Pancreas (tissue), 10 donors: Measurements from ENCODE around the gene OBP2B. TPM values are rescaled to one million over a fixed set of nuclear protein-coding genes. Genes with fewer than 3 reads are reported as not detected.
"Not testable (repeated sequence)": the region's sequence is repeated elsewhere in the genome, so short reads cannot be mapped to it uniquely, and the experiment has no call there.

Experiments
- ATAC-seq, 4 donors: fragments of 200-7000 bp; cut with Tn5 transposase; one replicate each; pipeline versions ENCODE4 v1.8.0 to v1.9.1; 2020; ENCODE audit warnings: mild to moderate bottlenecking in 4 of 4, moderate library complexity in 4 of 4
- DNase-seq, 6 donors: peaks; one replicate each; pipeline ENCODE4 v3.0.0-alpha.2; 2020
- FAIRE-seq: peaks from 2 replicates; lab custom pipeline; 2012; peaks lifted over from hg19 to GRCh38; lab: Jason Lieb, UNC
- H3K27ac ChIP-seq, 4 donors: fragments of 200-600 bp; sonication (generic); 1 replicate in 3 of 4; 2 replicates in 1 of 4; pipeline versions ENCODE4 v1.5.0 to v1.8.0; 2020
- H3K27me3 ChIP-seq, 4 donors: fragments of 200-600 bp; one replicate each; pipeline ENCODE4 v1.8.0; 2021
- H3K36me3 ChIP-seq, 3 donors: fragments of 200-600 bp; sonication (generic) in 1 of 3; one replicate each; pipeline versions ENCODE4 v1.5.0 to v1.8.0; 2020 to 2021
- H3K4me1 ChIP-seq, 3 donors: fragments of 200-600 bp; one replicate each; pipeline ENCODE4 v1.8.0; 2021
- H3K4me3 ChIP-seq, 4 donors: fragments of 200-600 bp; sonication (generic) in 2 of 4; one replicate each; pipeline versions ENCODE4 v1.5.0 to v1.8.0; 2020 to 2021
- H3K9me3 ChIP-seq, 4 donors: fragments of 200-600 bp; one replicate each; pipeline ENCODE4 v1.8.0; 2021
- WGBS, 2 donors: extraction: QIAGEN DNeasy Blood & Tissue Kit; methylation state at CpG; one replicate each; pipeline ENCODE4 v1.1.7; 2013; 5-methylcytosine and 5-hydroxymethylcytosine counted together
- intact Hi-C, 3 donors: fragments of 100-400 bp; cut with DNase I; formaldehyde crosslinking; loops; one replicate each; pipeline versions ENCODE4 v1.11.1 to v1.14.2; 2022
- polyA plus RNA-seq, 2 donors: library from polyadenylated mRNA; stranded (reverse); fragments of 200-250 nt; gene quantifications; one replicate each; pipeline ENCODE4 v1.2.3, GENCODE V29; 2013
- total RNA-seq, 6 donors: library from RNA; stranded (reverse); fragmentation: NEBNext Ultra II Directional in 4 of 6; extraction: Animal tissue kit (Norgen Biotek cat#: 25700) in 4 of 6; gene quantifications; one replicate each; pipeline versions ENCODE4 v1.2.1 to v1.2.4, GENCODE V29; 2021 to 2023
- TF ChIP-seq, protein P1 (sequence below), 4 donors: fragments of 200-600 bp; sonication (generic) in 3 of 4; IDR thresholded peaks; one replicate each; pipeline versions ENCODE4 v1.5.0 to v1.8.0; 2021; ENCODE audit warnings: antibody characterized with exemption in 4 of 4
- donor health status: healthy with polysubstance abuse.
- donor health status: DM: no; HTN: no; CAD: no; lungs with moderate emphysema.
- donor health status: DM: no; HTN: no; CAD: no.
- donor health status: control.
- donor health status: control.
- donor health status: Bipolar disorder and iron deficiency.
- donor health status: DM: yes; HTN: yes; CAD: no.
- donor health status: DM: no; HTN: no; CAD: no.
- donor health status: DM: no; HTN: no; CAD: no.
- donor health status: DM: yes; HTN: yes; CAD: no.

Gene OBP2B
- total and polyA plus RNA-seq, 8 donors: not detected

DNA sequence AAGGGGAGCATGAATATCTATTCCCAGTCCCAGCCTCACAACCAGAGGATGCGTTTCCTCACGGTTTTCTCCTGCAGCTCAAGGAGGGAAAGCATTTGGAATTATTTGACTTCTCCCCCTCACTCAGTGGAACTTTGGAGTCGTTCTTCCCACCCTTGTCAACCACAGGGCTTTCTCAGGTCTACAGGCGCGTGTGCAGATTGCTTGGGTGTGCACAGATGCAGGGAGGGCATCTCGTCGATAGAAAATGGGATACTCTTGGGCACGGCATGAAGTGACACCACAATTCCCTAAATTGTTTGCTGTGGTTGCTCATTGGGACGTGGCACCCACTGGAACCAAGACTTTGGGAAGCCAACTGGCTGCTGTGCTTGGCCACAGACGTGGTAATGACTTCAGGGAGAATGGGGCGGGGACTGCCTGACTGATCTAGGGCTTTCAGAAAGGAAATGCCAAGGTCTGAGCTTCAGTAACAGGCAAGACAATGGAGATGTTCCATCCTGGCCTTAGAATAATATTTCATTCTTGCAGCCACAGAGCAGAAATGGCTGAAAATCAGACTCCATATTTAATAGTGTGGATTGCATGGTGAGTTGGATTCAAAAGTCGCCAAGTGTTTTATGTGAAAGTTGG lies 12.2 kb upstream of the OBP2B start:
- Histone ChIP-seq H3K36me3 (no peaks in the 10 kb centered on the region), H3K27ac (no peak overlapping the region), H3K4me3 (no peak overlapping the region), H3K27me3 (no peaks in the 10 kb centered on the region), H3K9me3 (no peaks in the 10 kb centered on the region), H3K4me1 (no peaks in the 10 kb centered on the region)
- intact Hi-C loops: no loop called here
- WGBS, 2 donors: 64 to 70% methylated on average over 12 of the region's 12 CpGs
- ATAC-seq: no peak
- TF ChIP-seq, protein P1, sequence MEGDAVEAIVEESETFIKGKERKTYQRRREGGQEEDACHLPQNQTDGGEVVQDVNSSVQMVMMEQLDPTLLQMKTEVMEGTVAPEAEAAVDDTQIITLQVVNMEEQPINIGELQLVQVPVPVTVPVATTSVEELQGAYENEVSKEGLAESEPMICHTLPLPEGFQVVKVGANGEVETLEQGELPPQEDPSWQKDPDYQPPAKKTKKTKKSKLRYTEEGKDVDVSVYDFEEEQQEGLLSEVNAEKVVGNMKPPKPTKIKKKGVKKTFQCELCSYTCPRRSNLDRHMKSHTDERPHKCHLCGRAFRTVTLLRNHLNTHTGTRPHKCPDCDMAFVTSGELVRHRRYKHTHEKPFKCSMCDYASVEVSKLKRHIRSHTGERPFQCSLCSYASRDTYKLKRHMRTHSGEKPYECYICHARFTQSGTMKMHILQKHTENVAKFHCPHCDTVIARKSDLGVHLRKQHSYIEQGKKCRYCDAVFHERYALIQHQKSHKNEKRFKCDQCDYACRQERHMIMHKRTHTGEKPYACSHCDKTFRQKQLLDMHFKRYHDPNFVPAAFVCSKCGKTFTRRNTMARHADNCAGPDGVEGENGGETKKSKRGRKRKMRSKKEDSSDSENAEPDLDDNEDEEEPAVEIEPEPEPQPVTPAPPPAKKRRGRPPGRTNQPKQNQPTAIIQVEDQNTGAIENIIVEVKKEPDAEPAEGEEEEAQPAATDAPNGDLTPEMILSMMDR (IDR thresholded peaks at IDR 0.05): no peak
- no peak for FAIRE-seq
- no peak for DNase-seq

DNA sequence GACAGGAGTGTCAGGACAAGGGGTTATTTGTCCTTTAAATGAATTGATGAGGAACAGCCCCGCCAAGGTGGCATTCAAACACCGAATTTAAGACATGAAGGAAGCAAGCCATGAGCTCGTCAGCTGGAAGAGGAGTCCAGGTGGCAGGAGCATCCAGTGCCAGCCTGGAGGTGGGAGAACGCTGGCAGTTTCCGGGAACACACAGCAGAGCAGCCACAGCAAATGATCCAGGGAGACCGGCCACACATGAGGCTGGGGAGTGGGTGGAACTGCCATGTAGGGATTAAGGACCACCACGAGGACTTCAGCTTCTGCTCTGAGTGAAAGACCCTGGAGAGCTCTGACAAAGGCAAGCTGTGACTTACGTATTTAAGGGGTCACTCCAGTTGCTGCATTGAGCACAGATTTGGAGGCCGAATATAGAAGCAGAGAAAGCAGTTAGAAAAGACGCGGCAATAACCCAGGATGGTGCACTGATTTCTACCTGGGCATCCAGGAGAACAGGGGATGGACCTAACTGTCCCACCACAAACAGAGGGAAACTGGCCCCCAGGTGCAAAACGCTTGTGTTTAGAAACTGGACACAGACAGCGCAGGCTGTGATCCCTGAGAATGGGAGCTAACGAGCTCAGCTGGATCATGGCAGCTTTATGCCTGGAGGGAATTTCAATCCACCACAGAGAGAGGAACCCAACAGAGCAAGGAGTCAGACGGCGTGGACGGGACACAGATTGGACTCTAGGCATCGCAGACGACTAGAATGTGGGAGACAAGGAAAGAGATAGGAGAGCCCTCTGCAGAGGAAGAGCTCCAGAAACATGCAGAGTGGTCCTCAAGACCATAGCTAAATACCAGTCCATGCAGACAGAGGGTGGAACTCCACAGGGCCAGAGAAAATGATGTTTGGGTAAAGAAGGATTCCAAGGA lies 9.3 kb upstream of the OBP2B start:
- FAIRE-seq, intact Hi-C loops, H3K27ac ChIP-seq, DNase-seq, H3K4me1 ChIP-seq, H3K27me3 ChIP-seq, H3K36me3 ChIP-seq, H3K4me3 ChIP-seq, H3K9me3 ChIP-seq, ATAC-seq: not testable (repeated sequence)
- 52 to 68% methylated on average over 19 of the region's 19 CpGs for WGBS, 2 donors

DNA sequence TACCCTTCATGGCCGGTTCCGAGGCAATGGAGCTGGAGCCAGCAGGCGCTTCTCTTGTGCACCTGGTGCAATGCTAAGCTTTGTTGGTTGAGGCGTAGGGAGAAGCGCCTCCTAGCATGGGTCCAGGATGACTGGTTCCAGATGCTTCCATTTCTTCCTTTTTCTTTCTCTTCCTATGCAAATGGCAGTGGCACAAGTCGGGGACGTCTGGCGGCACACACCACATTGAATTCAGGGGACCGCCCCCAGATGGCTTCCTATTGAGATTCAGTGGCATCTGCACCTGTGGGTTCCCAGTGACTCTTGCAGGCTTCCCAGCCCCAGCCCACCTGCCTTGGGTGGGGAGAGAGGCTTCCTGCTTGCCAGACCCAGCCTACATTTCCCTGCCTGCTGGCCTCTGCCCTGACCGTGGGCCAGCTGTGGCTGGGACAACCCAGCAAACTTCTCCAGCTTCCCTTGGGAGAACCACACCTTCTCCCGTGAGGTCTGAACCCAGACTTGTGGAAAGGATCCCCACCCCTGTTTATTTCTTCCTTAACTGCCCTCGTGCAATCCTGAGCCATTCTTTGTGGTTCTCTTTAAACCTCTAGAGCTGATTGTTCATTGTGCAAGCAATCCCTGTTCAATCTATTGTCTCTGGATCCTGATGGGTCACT lies 8.4 kb upstream of the OBP2B start:
- H3K27me3 ChIP-seq, ATAC-seq, intact Hi-C loops, FAIRE-seq, H3K27ac ChIP-seq, H3K36me3 ChIP-seq, H3K9me3 ChIP-seq, H3K4me3 ChIP-seq, H3K4me1 ChIP-seq: not testable (repeated sequence)
- 53 to 55% methylated on average over 11 to 12 of the region's 12 CpGs for WGBS, 2 donors
- peak in 1 of 6 donors; percentile 23 for DNase-seq

DNA sequence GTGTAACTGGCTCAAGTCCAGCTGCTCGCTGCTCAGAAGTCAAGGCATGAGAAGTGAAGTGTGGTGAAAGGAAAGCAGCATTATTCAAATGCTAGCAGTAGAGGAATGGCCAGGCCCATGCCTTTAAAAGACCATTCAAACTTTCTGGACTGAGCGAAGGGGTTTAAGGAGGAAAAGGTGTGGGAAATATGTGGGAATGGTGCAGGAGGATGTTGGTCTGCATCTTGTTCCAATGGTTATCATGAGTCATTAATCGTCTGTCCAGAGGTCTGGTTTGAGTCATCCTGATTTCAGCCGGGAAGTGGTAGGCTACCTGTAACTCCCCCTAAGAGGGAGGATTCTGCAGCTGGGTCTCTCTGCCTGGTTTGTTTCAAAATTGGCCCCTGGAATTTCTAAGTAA lies 5.2 kb upstream of the OBP2B start:
- ATAC-seq: not testable (repeated sequence)

DNA sequence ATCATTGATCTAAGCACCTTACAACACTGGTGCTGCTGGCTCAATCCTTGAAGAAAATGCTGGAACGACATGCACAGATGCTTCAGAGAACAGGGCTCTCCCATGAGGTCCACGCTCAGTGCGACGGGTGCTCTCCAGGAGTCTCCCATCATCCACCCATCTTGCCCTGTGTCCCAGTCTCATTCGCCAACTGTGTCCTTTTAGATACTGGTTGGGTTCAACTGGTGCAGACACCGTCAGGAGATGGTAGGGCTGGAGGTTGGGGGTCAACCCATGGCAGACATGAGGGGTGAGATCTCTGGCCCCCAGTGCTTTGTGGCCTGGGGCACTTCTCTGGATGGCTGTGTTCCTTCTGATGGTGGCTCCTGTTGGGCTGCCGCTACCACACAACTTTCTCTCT lies 1.6 kb upstream of the OBP2B start:
- no peak overlapping the region for H3K27ac ChIP-seq

More for the DNA sequence above, 5.2 kb upstream of the OBP2B start:
- WGBS, 2 donors: 26 to 37% methylated on average over 4 of the region's 4 CpGs
- H3K27ac ChIP-seq, H3K9me3 ChIP-seq, H3K4me1 ChIP-seq, FAIRE-seq, H3K27me3 ChIP-seq, H3K4me3 ChIP-seq, DNase-seq, H3K36me3 ChIP-seq, intact Hi-C loops: not testable (repeated sequence)

DNA sequence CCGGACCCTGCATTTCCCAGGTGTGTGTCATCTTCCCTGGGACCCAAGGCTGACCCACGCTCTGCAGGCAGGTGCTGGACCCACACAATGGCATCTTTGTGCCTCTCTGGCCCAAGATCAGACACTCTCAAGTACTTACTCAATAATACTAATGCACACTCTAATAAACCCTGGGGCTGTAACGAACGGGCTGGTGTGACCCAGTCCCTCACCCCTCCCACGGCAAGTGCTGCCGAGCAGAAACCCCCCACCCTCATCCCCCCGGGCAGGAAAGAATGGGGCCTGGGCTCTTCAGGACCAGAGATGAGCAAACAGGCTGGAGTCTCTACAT lies 1.1 kb upstream of the OBP2B start:
- Histone ChIP-seq H3K36me3 (no peaks in the 10 kb centered on the region), H3K9me3 (no peaks in the 10 kb centered on the region), H3K27ac (no peak overlapping the region), H3K4me3 (no peak overlapping the region), H3K27me3 (no peaks in the 10 kb centered on the region), H3K4me1 (no peaks in the 10 kb centered on the region)
- no peak for FAIRE-seq
- WGBS, 2 donors: 16 to 17% methylated on average over 7 of the region's 7 CpGs
- peak in 1 of 6 donors; percentile 23 for DNase-seq
- intact Hi-C loops: no loop called here
- ATAC-seq: peak in 2 of 4 donors; percentile 66 to 82
- TF ChIP-seq, protein P1 (IDR thresholded peaks at IDR 0.05): no peak

More for the DNA sequence above, 1.6 kb upstream of the OBP2B start:
- Histone ChIP-seq H3K27me3 (no peaks in the 10 kb centered on the region), H3K4me1 (no peaks in the 10 kb centered on the region), H3K4me3 (no peak overlapping the region), H3K36me3 (no peaks in the 10 kb centered on the region), H3K9me3 (no peaks in the 10 kb centered on the region)
- FAIRE-seq (no peak), DNase-seq (no peak), ATAC-seq (no peak)
- intact Hi-C loops: no loop called here
- TF ChIP-seq, protein P1 (IDR thresholded peaks at IDR 0.05): no peak
- WGBS, 2 donors: 73 to 77% methylated on average over 7 of the region's 7 CpGs

DNA sequence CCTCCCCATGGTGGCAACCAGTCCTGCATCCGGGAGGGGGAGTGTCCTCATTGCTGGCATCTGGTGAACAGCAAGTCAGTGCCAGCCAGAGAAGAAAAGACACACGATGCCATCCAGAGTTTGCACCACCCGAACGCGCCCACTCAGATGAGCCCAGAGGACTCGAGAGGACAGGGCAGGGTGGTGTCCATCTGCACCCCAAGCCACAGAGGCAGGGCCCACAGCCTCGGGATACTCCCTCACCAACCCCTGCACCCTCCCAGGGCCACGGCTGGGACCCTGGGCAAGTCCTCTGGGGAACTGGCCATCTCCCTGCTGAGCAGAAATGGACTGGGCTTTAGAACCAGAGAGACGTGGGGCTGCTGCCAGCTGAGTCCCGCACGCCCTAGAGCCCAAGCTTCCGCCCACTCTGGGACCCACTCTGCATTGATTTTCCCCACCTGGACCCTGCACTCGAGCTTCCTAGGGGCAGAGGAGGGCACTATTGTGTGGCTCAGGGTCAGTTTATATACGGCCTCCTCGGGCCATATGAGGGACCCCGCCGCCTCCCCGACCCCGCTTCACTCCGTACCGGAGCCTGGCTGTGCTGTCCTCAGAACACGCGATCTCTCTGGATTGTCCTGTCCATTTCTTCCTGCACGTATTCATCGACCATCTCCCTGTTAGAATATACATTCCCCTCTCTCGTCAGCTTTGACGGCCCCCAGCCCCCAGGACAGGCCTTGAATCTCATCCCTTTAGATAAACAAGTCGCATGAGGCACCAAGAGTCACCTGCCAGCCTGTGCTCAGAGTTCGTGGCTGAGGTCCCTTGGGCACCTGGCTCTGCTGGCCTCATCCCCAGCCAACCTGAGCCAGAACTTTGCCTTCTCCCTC lies 514 bp upstream of the OBP2B start:
- peak in 1 of 6 donors; percentile 28 for DNase-seq
- H3K27ac ChIP-seq, H3K27me3 ChIP-seq, FAIRE-seq, intact Hi-C loops, ATAC-seq, H3K4me3 ChIP-seq, H3K9me3 ChIP-seq, H3K4me1 ChIP-seq, H3K36me3 ChIP-seq: not testable (repeated sequence)
- WGBS, 2 donors: 58 to 65% methylated on average over 29 of the region's 29 CpGs

DNA sequence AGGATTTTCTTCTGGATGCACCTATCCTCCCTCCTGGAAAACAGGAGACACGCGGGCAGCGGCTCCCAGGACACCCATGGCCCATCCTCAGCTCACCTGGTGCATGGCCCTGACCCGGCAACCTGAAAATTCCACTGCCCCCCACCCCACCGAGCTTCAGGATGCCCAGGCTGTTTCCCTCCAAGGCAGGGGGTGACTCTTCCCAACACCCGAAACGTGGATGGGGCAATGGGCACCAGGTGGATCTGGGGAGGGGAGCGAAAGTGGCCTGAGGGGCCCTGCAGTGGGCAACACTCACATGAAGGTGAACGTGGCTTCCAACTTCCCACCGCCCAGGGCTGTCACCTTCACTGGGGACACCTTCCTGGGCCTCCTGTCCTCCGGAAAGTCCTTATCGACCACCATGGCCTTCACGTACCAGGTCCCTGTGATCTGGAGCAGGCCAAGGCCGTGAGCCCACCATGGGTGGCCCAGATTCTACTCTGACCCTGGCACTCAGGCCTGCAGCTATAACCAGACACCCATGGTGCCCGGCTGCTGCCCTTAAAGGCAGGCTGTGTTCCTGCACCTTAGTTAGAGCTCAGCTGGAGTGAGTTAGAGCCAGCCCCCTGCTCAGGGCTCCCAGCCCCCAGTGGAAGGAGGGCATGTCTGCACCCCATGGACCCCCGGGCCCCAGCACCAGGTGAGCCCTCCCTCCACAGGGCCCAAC lies 725 bp downstream of the OBP2B start:
- H3K9me3 ChIP-seq, intact Hi-C loops, FAIRE-seq, ATAC-seq, H3K27ac ChIP-seq, H3K36me3 ChIP-seq, DNase-seq, H3K4me3 ChIP-seq, H3K4me1 ChIP-seq, H3K27me3 ChIP-seq: not testable (repeated sequence)
- WGBS, 2 donors: 68 to 81% methylated on average over 11 to 13 of the region's 16 CpGs
